ENCODE results near the gene KIF2A. TPM values are rescaled to one million over a fixed set of nuclear protein-coding genes. Genes with fewer than 3 reads are reported as not detected.

Gene KIF2A
- total and polyA plus RNA-seq, 2 of the 4 experiments (the other 2 are of a cell fraction), result 23.6 to 37.3 TPM

GRCh38 chr5:62283861-62284260, 22.1 kb upstream of the KIF2A start:
- Histone ChIP-seq H3K27ac (ENCODE audit: insufficient read depth, low read length) (no peak overlapping the region), H2AK5ac (ENCODE audit: low read depth, low read length) (no peak overlapping the region), H4K8ac (ENCODE audit: low read depth in 2 of 2, low read length in 2 of 2) (no peak overlapping the region), H2BK15ac (ENCODE audit: low read depth, low read length) (no peak overlapping the region), H2BK20ac (ENCODE audit: low read depth, low read length) (no peak overlapping the region), H3K9ac (ENCODE audit: low read depth, low read length) (no peak overlapping the region), H3K9me3 (ENCODE audit: control insufficient read depth, insufficient read depth, low read length) (no peaks in the 10 kb centered on the region), H3K23ac (ENCODE audit: low read depth, low read length) (no peak overlapping the region), H3K18ac (ENCODE audit: low read depth, low read length) (no peak overlapping the region), H4K91ac (ENCODE audit: insufficient read depth, low read depth, low read length) (no peak overlapping the region), H3K4me3 (ENCODE audit: insufficient read depth, low read depth, low read length) (no peak overlapping the region), H4K5ac (ENCODE audit: low read depth, low read length) (no peak overlapping the region), H3K4me1 (ENCODE audit: control insufficient read depth, insufficient read depth, low read length) (no peaks in the 10 kb centered on the region), H4K20me1 (ENCODE audit: insufficient read depth, low read length) (no peaks in the 10 kb centered on the region), H2BK5ac (ENCODE audit: low read depth, low read length, poor library complexity, severe bottlenecking) (no peak overlapping the region), H3K4me2 (ENCODE audit: low read depth, low read length) (no peak overlapping the region), H3K27me3 (ENCODE audit: control insufficient read depth, insufficient read depth, low read length) (no peaks in the 10 kb centered on the region; the same call in 1 of the 2 replicates), H3K4ac (ENCODE audit: low read depth, low read length) (no peak overlapping the region), H2AK9ac (replicated peaks; ENCODE audit: low read depth, low read length, poor library complexity) (no peak overlapping the region), H3K56ac (ENCODE audit: extremely low read depth, insufficient read depth, low read length) (no peak overlapping the region), H2BK120ac (ENCODE audit: low read depth, low read length) (no peak overlapping the region), H2AFZ (replicated peaks; ENCODE audit: low read length, poor library complexity) (no peak overlapping the region), H3K9me1 (ENCODE audit: insufficient read depth, low read length) (no peaks in the 10 kb centered on the region), H3K79me1 (ENCODE audit: low read depth in 1 of 2, low read length in 2 of 2) (no peaks in the 10 kb centered on the region), H3K36me3 (ENCODE audit: control insufficient read depth, insufficient read depth, low read length) (no peaks in the 10 kb centered on the region), H3K14ac (replicated peaks; ENCODE audit: low read depth, low read length) (no peak overlapping the region)
- CTCF ChIA-PET, result no interaction called here
- no CpG with 5 or more reads among the region's 2 CpGs for WGBS, 2 experiments (ENCODE audit: extremely low coverage in 2 of 2, insufficient read length in 1 of 2)
- ATAC-seq (ENCODE audit: low read depth), result no peak
- in situ Hi-C loops (cut with MboI; ENCODE audit: low sequenced_read_pairs), result no loop called here
- dilution Hi-C loops (cut with HindIII; ENCODE audit: low sequenced_read_pairs, unreplicated experiment), result no loop called here
- no peak for DNase-seq
- no TSS peak for BruUV-seq (replicated peaks)
- POLR2A ChIA-PET (ENCODE audit: unreplicated experiment), result no interaction called here
- intact Hi-C loops (cut with micrococcal nuclease), result no loop called here
- TF ChIP-seq NFE2L2 (IDR thresholded peaks at IDR 0.05; ENCODE audit: low read depth, low read length) (no peak), BHLHE40 (IDR thresholded peaks at IDR 0.05; ENCODE audit: low read depth, low read length) (no peak), CHD1 (IDR thresholded peaks at IDR 0.05; ENCODE audit: low read depth, low read length) (no peak), FOS (IDR thresholded peaks at IDR 0.05; ENCODE audit: low read depth, low read length) (no peak), CTCF (conservative IDR thresholded peaks at IDR 0.05; ENCODE audit: low read depth, low read length) (no peak), RAD21 (IDR thresholded peaks at IDR 0.05; ENCODE audit: low read length) (no peak), RCOR1 (IDR thresholded peaks at IDR 0.05; ENCODE audit: insufficient replicate concordance, low read length) (no peak), POLR2A (IDR thresholded peaks at IDR 0.05; ENCODE audit: low read depth, low read length) (no peak), MXI1 (IDR thresholded peaks at IDR 0.05; ENCODE audit: borderline replicate concordance, low read depth, low read length) (no peak), MAZ (IDR thresholded peaks at IDR 0.05; ENCODE audit: borderline replicate concordance, low read depth, low read length) (no peak), RFX5 (IDR thresholded peaks at IDR 0.05; ENCODE audit: low read depth, low read length) (no peak), CEBPB (IDR thresholded peaks at IDR 0.05; ENCODE audit: low read depth, low read length) (no peak), MAFK (IDR thresholded peaks at IDR 0.05; ENCODE audit: low read depth, low read length) (no peak), SMC3 (IDR thresholded peaks at IDR 0.05; ENCODE audit: low read depth, low read length) (no peak)
- TF ChIP-seq, protein P1, sequence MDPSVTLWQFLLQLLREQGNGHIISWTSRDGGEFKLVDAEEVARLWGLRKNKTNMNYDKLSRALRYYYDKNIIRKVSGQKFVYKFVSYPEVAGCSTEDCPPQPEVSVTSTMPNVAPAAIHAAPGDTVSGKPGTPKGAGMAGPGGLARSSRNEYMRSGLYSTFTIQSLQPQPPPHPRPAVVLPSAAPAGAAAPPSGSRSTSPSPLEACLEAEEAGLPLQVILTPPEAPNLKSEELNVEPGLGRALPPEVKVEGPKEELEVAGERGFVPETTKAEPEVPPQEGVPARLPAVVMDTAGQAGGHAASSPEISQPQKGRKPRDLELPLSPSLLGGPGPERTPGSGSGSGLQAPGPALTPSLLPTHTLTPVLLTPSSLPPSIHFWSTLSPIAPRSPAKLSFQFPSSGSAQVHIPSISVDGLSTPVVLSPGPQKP (IDR thresholded peaks at IDR 0.05; ENCODE audit: borderline replicate concordance, low read depth, low read length), result no peak
- TF ChIP-seq, protein P2, sequence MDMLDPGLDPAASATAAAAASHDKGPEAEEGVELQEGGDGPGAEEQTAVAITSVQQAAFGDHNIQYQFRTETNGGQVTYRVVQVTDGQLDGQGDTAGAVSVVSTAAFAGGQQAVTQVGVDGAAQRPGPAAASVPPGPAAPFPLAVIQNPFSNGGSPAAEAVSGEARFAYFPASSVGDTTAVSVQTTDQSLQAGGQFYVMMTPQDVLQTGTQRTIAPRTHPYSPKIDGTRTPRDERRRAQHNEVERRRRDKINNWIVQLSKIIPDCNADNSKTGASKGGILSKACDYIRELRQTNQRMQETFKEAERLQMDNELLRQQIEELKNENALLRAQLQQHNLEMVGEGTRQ (IDR thresholded peaks at IDR 0.05; ENCODE audit: low read depth, low read length), result no peak

All from IMR-90 (cell line).